CD8-positive, alpha-beta memory T cell (primary cell): Measurements from ENCODE around the gene P2RX3. TPM values are rescaled to one million over a fixed set of nuclear protein-coding genes. Genes with fewer than 3 reads are reported as not detected.
A peak's percentile ranks its signal among the peaks of the same experiment; 100 is the strongest.

ENCODE experiments used
- CTCF ChIA-PET: fragments of 350-600 bp; sonication (Branson Sonifier 250); formaldehyde crosslinking; loops from one replicate; lab custom pipeline; 2021; ENCODE audit warnings: antibody characterized with exemption; lab: Charles Lee
- POLR2A ChIA-PET: fragments of 350-600 bp; sonication (Branson Sonifier 250); formaldehyde crosslinking; loops from one replicate; lab custom pipeline; 2021; ENCODE audit warnings: antibody characterized with exemption; lab: Charles Lee
- DNase-seq, 5 donors: peaks; one replicate each; pipeline versions ENCODE4 v3.0.0 to v3.0.0-alpha.2; 2020 to 2022; ENCODE audit warnings: mixed read lengths in 1 of 5
- H3K27ac ChIP-seq: one replicate; pipeline ENCODE4 v1.7.0; 2013; ENCODE audit warnings: low read depth, mild to moderate bottlenecking, low read length, moderate library complexity
- H3K27me3 ChIP-seq: 2 replicates; pipeline ENCODE4 v1.7.0; 2013; ENCODE audit warnings: low read length, mild to moderate bottlenecking; ENCODE audit not compliant: insufficient read depth, poor library complexity, severe bottlenecking
- H3K36me3 ChIP-seq: 2 replicates; pipeline ENCODE4 v1.7.0; 2013; ENCODE audit warnings: mild to moderate bottlenecking, low read length, moderate library complexity; ENCODE audit not compliant: insufficient read depth
- H3K4me1 ChIP-seq: 2 replicates; pipeline ENCODE4 v1.7.0; 2013; ENCODE audit warnings: mild to moderate bottlenecking, low read length, moderate library complexity; ENCODE audit not compliant: insufficient read depth
- H3K4me3 ChIP-seq: 2 replicates; pipeline ENCODE4 v1.7.0; 2013; ENCODE audit warnings: mild to moderate bottlenecking, low read length
- H3K9me3 ChIP-seq: 2 replicates; pipeline ENCODE4 v1.7.0; 2013; ENCODE audit warnings: mild to moderate bottlenecking, low read length
- H3K27ac Mint-ChIP-seq, 8 donors: one replicate each; pipeline ENCODE4 v1.8.0; 2020 to 2021; ENCODE audit warnings: mixed read lengths in 8 of 8, mild to moderate bottlenecking in 6 of 8, inconsistent platforms in 3 of 8, moderate library complexity in 3 of 8
- H3K27me3 Mint-ChIP-seq, 2 donors: one replicate each; pipeline ENCODE4 v1.8.0; 2020 to 2021; ENCODE audit warnings: mixed read lengths in 2 of 2, mild to moderate bottlenecking in 1 of 2, moderate library complexity in 1 of 2
- H3K36me3 Mint-ChIP-seq, 3 donors: one replicate each; pipeline ENCODE4 v1.8.0; 2020 to 2021; ENCODE audit warnings: mixed read lengths in 3 of 3, inconsistent platforms in 1 of 3, mild to moderate bottlenecking in 1 of 3
- H3K4me1 Mint-ChIP-seq, 3 donors: one replicate each; pipeline ENCODE4 v1.8.0; 2020 to 2021; ENCODE audit warnings: mixed read lengths in 3 of 3, inconsistent platforms in 1 of 3, mild to moderate bottlenecking in 1 of 3
- H3K4me3 Mint-ChIP-seq, 7 donors: one replicate each; pipeline ENCODE4 v1.8.0; 2020 to 2021; ENCODE audit warnings: mixed read lengths in 7 of 7, mild to moderate bottlenecking in 6 of 7, moderate library complexity in 4 of 7, inconsistent platforms in 2 of 7
- H3K9me3 Mint-ChIP-seq, 5 donors: one replicate each; pipeline ENCODE4 v1.8.0; 2020 to 2022; ENCODE audit warnings: mixed read lengths in 5 of 5, mild to moderate bottlenecking in 3 of 5, moderate library complexity in 2 of 5, inconsistent platforms in 1 of 5
- polyA plus RNA-seq: library from polyadenylated mRNA; unstranded; fragments of 300-500 nt; fragmentation: Illumina TruSeq; gene quantifications from one replicate; pipeline ENCODE4 v1.2.3, GENCODE V29; 2021
- total RNA-seq, 2 experiments: library from RNA; stranded (reverse); gene quantifications; one replicate each; pipeline ENCODE4 v1.2.3, GENCODE V29; 2021

The P2RX3 gene
- total and polyA plus RNA-seq, 3 experiments from 2014 or later, result not detected

GRCh38 chr11:57320067-57320718 lies 18.0 kb upstream of the P2RX3 start:
- no peak overlapping the region for H3K4me3 ChIP-seq
- peaks cover 6% of the 10 kb centered on the region for H3K4me1 ChIP-seq
- CTCF ChIA-PET, result no interaction called here
- peaks cover 10% of the 10 kb centered on the region for H3K36me3 ChIP-seq
- no peaks in the 10 kb centered on the region for H3K9me3 ChIP-seq
- Mint-ChIP-seq H3K36me3 (peaks cover 0 to 7% (median 1%) of the 10 kb centered on the region in 3 donors), H3K27ac (no peak overlapping the region), H3K4me3 (no peak overlapping the region), H3K9me3 (no peaks in the 10 kb centered on the region), H3K27me3 (peaks cover 0 to 2% of the 10 kb centered on the region in 2 donors), H3K4me1 (peaks cover 15 to 29% (median 19%) of the 10 kb centered on the region in 3 donors)
- DNase-seq, result no peak
- POLR2A ChIA-PET, result no interaction called here
- no peak overlapping the region for H3K27ac ChIP-seq
- H3K27me3 ChIP-seq, result no peaks in the 10 kb centered on the region

- Histone ChIP-seq H3K27ac (no peak overlapping the region), H3K4me3 (no peak overlapping the region), H3K4me1 (peaks cover 12% of the 10 kb centered on the region), H3K27me3 (no peaks in the 10 kb centered on the region), H3K36me3 (peaks cover 10% of the 10 kb centered on the region), H3K9me3 (no peaks in the 10 kb centered on the region)
- DNase-seq, result no peak
- Mint-ChIP-seq H3K36me3 (peaks cover 0 to 13% (median 1%) of the 10 kb centered on the region in 3 donors), H3K4me3 (peak overlapping the region in 1 of 7 donors; percentile 67), H3K9me3 (no peaks in the 10 kb centered on the region), H3K27ac (peak overlapping the region in 5 of 8 donors; percentile 9 to 96 (median 53)), H3K27me3 (peaks cover 0 to 2% of the 10 kb centered on the region in 2 donors), H3K4me1 (peaks cover 22 to 36% (median 26%) of the 10 kb centered on the region in 3 donors)
- POLR2A ChIA-PET, result no interaction called here
- CTCF ChIA-PET, result no interaction called here
Observed at GRCh38 chr11:57320719-57321387, 17.3 kb upstream of the P2RX3 start.

GRCh38 chr11:57321388-57322255 lies 16.5 kb upstream of the P2RX3 start:
- POLR2A ChIA-PET, result no interaction called here
- H3K27me3 ChIP-seq, result no peaks in the 10 kb centered on the region
- peak overlapping the region; percentile 64 for H3K27ac ChIP-seq
- Mint-ChIP-seq H3K4me1 (peaks cover 27 to 44% (median 33%) of the 10 kb centered on the region in 3 donors), H3K27me3 (peaks cover 0 to 2% of the 10 kb centered on the region in 2 donors), H3K36me3 (peaks cover 0 to 20% (median 1%) of the 10 kb centered on the region in 3 donors), H3K27ac (peak overlapping the region in 4 of 8 donors; percentile 25 to 96 (median 74)), H3K9me3 (no peaks in the 10 kb centered on the region), H3K4me3 (peak overlapping the region in 4 of 7 donors; percentile 56 to 87 (median 66))
- no peak overlapping the region for H3K4me3 ChIP-seq
- peaks cover 10% of the 10 kb centered on the region for H3K36me3 ChIP-seq
- no peaks in the 10 kb centered on the region for H3K9me3 ChIP-seq
- H3K4me1 ChIP-seq, result peaks cover 20% of the 10 kb centered on the region
- no peak for DNase-seq
- CTCF ChIA-PET, result interaction anchor here (1.1 kb wide), 1 partner anchor 29 kb away, joined by 3 read pairs; no protein-coding TSS in a partner anchor

GRCh38 chr11:57322256-57323166 lies 15.6 kb upstream of the P2RX3 start:
- Mint-ChIP-seq H3K4me1 (peaks cover 30 to 53% (median 42%) of the 10 kb centered on the region in 3 donors), H3K4me3 (peak overlapping the region; percentile 81 to 91 (median 87)), H3K9me3 (no peaks in the 10 kb centered on the region), H3K27me3 (peaks cover 0 to 2% of the 10 kb centered on the region in 2 donors), H3K36me3 (peaks cover 3 to 29% (median 4%) of the 10 kb centered on the region in 3 donors), H3K27ac (peak overlapping the region; percentile 22 to 96 (median 86))
- Histone ChIP-seq H3K4me3 (no peak overlapping the region), H3K27ac (peak overlapping the region; percentile 64), H3K36me3 (peaks cover 7% of the 10 kb centered on the region), H3K9me3 (no peaks in the 10 kb centered on the region), H3K27me3 (no peaks in the 10 kb centered on the region), H3K4me1 (peaks cover 21% of the 10 kb centered on the region)
- DNase-seq, result no peak
- CTCF ChIA-PET, result interaction anchor here (1.1 kb wide), 1 partner anchor 28 kb away, joined by 3 read pairs; no protein-coding TSS in a partner anchor
- POLR2A ChIA-PET, result interaction anchor here (0.6 to 4.4 kb wide), 2 partner anchors 13 to 19 kb away, joined by 4 to 46 read pairs; partner anchors contain the start of gene SSRP1

- CTCF ChIA-PET, result no interaction called here
- peaks cover 30 to 53% (median 45%) of the 10 kb centered on the region in 3 donors for H3K4me1 Mint-ChIP-seq
- peaks cover 8 to 37% (median 9%) of the 10 kb centered on the region in 3 donors for H3K36me3 Mint-ChIP-seq
- Histone ChIP-seq H3K4me1 (peaks cover 21% of the 10 kb centered on the region), H3K4me3 (peak overlapping the region; percentile 19), H3K27me3 (no peaks in the 10 kb centered on the region), H3K36me3 (peaks cover 8% of the 10 kb centered on the region), H3K9me3 (no peaks in the 10 kb centered on the region), H3K27ac (peak overlapping the region; percentile 64)
- H3K27ac Mint-ChIP-seq, result peak overlapping the region; percentile 37 to 96 (median 90)
- H3K4me3 Mint-ChIP-seq, result peak overlapping the region; percentile 81 to 91 (median 87)
- no peaks in the 10 kb centered on the region for H3K9me3 Mint-ChIP-seq
- POLR2A ChIA-PET, result interaction anchor here (0.6 to 4.4 kb wide), 2 partner anchors 12 to 18 kb away, joined by 4 to 46 read pairs; partner anchors contain the start of gene SSRP1
- no peak for DNase-seq
- peaks cover 0 to 2% of the 10 kb centered on the region in 2 donors for H3K27me3 Mint-ChIP-seq
Observed at GRCh38 chr11:57323167-57323854, 14.8 kb upstream of the P2RX3 start.

GRCh38 chr11:57323855-57324153 lies 14.3 kb upstream of the P2RX3 start:
- Histone ChIP-seq H3K9me3 (no peaks in the 10 kb centered on the region), H3K4me3 (peak overlapping the region; percentile 19), H3K4me1 (peaks cover 21% of the 10 kb centered on the region), H3K27me3 (no peaks in the 10 kb centered on the region), H3K27ac (peak overlapping the region; percentile 64), H3K36me3 (peaks cover 11% of the 10 kb centered on the region)
- Mint-ChIP-seq H3K9me3 (no peaks in the 10 kb centered on the region), H3K36me3 (peaks cover 10 to 42% (median 12%) of the 10 kb centered on the region in 3 donors), H3K4me3 (peak overlapping the region; percentile 81 to 91 (median 87)), H3K27me3 (peaks cover 0 to 2% of the 10 kb centered on the region in 2 donors), H3K27ac (peak overlapping the region in 7 of 8 donors; percentile 72 to 96 (median 90)), H3K4me1 (peaks cover 32 to 53% (median 45%) of the 10 kb centered on the region in 3 donors)
- ChIA-PET CTCF (no interaction called here), POLR2A (interaction anchor here (4.4 kb wide), 1 partner anchor 11 kb away, joined by 46 read pairs; the partner anchor contains the start of gene SSRP1)
- DNase-seq, result no peak
